PC-3 (cell line): ENCODE measurements around the gene MRTFA.

Source experiments
- EZH2 ChIP-seq: fragments of 300-600 bp; sonication (generic); IDR thresholded peaks from one replicate; pipeline ENCODE4 v1.6.1; 2017; ENCODE audit warnings: antibody characterized with exemption, mild to moderate bottlenecking, low read length; ENCODE audit not compliant: unreplicated experiment
- EZH2phosphoT487 ChIP-seq: fragments of 300-600 bp; sonication (generic); IDR thresholded peaks from 2 replicates; pipeline ENCODE4 v1.6.1; 2018; ENCODE audit warnings: mild to moderate bottlenecking, antibody characterized with exemption, low read length, borderline replicate concordance
- TF ChIP-seq, protein P1 (sequence below): fragments of 300-600 bp; sonication (generic); conservative IDR thresholded peaks from 2 replicates; pipeline ENCODE4 v1.5.1; 2017; ENCODE audit warnings: antibody characterized with exemption, low read depth, mild to moderate bottlenecking, low read length

DNA sequence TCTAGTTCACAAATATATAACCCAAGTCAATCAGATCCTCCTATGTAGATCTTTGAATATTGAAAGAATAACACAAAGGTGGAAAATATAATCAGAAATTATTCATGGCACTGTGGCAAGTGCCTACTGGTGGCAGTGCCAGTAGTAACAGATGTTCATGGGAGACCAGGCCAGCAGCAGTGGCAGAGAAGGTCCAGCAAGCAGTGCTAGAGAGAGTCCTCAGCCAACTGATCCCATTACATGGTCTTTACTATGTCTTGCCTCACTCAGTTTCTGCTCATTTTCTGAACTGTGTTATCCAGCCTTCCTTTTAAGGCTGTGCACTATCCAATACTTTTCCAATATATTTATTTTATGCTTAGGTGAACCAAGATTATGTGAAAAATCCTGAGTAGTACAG lies 124.9 kb downstream of the MRTFA start:
- TF ChIP-seq, protein P1, sequence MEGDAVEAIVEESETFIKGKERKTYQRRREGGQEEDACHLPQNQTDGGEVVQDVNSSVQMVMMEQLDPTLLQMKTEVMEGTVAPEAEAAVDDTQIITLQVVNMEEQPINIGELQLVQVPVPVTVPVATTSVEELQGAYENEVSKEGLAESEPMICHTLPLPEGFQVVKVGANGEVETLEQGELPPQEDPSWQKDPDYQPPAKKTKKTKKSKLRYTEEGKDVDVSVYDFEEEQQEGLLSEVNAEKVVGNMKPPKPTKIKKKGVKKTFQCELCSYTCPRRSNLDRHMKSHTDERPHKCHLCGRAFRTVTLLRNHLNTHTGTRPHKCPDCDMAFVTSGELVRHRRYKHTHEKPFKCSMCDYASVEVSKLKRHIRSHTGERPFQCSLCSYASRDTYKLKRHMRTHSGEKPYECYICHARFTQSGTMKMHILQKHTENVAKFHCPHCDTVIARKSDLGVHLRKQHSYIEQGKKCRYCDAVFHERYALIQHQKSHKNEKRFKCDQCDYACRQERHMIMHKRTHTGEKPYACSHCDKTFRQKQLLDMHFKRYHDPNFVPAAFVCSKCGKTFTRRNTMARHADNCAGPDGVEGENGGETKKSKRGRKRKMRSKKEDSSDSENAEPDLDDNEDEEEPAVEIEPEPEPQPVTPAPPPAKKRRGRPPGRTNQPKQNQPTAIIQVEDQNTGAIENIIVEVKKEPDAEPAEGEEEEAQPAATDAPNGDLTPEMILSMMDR: no peak
- no peak for TF ChIP-seq EZH2
- TF ChIP-seq EZH2phosphoT487: no peak
